Stimulated activated CD8-positive, alpha-beta memory T cell treated with anti-CD3 and anti-CD28 coated beads, Interleukin-2, amount 100 ng/mL, for 48 hours (primary cell): ENCODE measurements around the gene IRF8.
"Not testable (repeated sequence)": the region's sequence is repeated elsewhere in the genome, so short reads cannot be mapped to it uniquely, and the experiment has no call there.

ENCODE experiments used
- DNase-seq, 2 donors: peaks; one replicate each; pipeline ENCODE4 v3.0.0-alpha.2; 2020; ENCODE audit warnings: low read depth in 2 of 2

IRF8 gene

GRCh38 chr16:85892760-85893159 is 6.2 kb upstream of the IRF8 start:
- no peak for DNase-seq

- DNase-seq: no peak
These were observed 4.7 kb upstream of the IRF8 start for GRCh38 chr16:85894266-85894665.

DNA sequence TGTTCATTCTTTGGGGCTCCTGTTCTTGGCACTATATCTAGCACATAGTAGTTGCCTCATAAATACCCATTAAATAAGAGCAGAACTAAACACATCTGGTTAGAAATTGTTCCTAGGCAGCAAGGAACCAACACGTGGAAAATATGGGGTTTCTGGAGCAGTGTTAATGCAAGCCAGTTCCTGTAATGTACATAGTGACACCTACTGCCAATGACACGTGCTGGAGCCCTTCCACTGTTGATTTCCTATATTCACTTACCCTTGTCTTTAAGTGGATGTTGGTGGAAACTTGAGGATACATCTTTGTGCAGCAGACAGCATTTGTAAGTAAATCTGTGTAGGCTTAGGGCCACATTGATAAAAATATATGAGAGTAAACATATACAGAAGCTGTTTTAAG is 1.6 kb upstream of the IRF8 start:
- no peak for DNase-seq

- DNase-seq: no peak
These were observed 482 bp downstream of the IRF8 start for GRCh38 chr16:85899444-85899843.

DNA sequence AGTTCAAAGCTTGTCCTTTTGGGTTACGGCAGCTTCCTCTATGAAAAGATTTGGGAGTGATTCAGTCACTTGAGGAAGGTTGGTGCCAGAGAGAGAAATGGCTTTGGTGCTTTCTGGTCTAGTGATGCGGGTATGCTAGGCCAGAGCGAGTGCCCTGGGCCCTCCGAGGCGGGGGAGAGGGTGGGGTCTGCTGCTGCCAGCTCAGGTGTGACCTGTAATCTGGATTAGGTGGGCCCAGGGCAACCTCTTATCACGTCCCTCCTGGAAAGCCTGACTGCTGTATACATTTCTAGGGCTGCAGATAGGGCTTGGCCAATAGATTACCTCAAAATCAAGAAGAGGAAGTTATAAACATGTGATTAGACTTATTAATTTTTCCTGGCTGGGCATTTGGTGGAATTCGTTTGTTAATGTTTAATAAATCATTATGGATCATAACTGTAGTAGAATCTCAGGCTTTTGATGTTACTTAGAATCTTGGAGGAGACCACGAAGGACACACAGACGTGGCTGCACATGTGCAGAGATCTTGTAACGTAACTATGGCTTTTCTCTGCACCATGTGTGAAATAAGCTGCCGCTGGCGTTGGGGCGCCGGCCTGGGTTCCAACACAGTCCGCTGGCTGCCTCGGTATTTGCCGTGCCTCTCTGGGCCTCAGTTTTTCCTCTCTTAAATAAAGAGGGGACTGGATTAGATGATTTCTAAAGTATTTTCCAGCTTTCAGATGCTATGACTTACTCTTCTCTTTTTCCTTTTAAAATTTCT is 1.2 kb downstream of the IRF8 start:
- DNase-seq: no peak

DNA sequence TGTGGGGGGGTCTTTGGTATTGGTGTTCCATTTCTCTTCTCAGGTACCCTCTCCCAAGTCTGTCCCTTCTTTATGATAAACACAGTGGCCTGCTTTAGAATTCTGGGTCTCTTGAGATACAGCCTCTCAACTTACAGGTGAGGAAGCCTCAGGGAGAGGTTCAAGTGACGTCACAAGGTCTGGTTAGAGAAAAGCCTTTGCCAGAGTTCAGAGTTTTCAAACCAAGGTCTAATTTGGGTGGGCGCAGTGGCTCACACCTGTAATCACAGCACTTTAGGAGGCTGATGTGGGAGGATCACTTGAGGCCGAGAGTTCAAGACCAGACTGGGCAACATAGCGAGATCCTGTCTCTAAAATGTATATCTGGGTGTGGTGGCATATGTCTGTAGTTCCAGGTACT is 2.1 kb downstream of the IRF8 start:
- DNase-seq: no peak

GRCh38 chr16:85901773-85902365 is 2.9 kb downstream of the IRF8 start:
- DNase-seq: no peak

DNA sequence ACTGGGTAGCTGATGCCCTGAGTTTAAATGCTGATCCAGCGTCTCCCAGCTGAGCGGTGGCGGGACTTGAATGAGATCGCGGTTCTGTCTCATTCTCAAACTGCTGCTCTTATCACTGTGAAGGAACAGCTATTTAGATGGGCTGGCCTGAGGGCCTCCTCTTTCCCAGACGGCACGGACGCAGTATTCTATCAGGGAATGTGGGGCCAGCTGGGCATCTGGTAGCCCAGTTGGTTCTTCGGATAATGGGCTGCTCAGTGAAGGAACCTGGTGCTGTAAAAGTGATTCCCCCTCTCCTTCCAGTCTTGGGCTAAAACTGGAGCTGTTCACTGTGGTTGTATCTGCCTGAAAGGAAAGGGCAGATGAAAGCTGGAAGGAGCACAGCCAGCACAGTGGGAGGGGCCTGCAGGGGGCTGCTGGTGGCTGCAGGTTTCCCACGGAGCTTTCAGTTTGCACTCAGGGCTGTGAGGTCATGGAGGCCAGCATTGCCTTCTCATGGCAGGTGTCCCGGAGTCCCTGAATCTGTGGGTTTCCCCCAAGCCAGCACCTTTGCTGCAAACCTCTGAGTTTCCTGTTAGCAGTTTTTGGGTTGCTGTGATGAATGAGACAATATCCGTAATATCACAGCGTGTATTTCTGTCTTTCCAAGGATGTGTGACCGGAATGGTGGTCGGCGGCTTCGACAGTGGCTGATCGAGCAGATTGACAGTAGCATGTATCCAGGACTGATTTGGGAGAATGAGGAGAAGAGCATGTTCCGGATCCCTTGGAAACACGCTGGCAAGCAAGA is 3.6 kb downstream of the IRF8 start:
- peak; percentile 47 to 58 for DNase-seq

DNA sequence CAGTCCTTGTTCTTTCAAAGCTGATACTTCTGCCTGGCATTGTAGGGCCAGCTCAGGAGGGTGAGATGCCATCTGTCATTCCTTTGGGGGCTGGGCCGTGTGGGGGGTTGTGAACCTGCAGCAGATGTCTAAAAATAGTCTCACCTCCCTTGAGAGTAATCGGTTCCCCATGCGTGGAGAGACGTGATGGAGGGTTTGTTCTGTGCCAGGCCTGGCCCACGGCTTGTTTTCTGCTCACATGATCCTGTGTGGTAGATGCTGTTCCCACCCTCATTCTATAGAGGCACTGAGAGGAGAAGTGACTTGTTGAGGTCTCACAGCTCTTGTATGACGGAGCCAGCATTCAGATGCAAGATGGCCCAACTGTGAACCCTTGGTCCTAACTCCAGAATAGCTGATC is 4.6 kb downstream of the IRF8 start:
- DNase-seq: no peak

DNA sequence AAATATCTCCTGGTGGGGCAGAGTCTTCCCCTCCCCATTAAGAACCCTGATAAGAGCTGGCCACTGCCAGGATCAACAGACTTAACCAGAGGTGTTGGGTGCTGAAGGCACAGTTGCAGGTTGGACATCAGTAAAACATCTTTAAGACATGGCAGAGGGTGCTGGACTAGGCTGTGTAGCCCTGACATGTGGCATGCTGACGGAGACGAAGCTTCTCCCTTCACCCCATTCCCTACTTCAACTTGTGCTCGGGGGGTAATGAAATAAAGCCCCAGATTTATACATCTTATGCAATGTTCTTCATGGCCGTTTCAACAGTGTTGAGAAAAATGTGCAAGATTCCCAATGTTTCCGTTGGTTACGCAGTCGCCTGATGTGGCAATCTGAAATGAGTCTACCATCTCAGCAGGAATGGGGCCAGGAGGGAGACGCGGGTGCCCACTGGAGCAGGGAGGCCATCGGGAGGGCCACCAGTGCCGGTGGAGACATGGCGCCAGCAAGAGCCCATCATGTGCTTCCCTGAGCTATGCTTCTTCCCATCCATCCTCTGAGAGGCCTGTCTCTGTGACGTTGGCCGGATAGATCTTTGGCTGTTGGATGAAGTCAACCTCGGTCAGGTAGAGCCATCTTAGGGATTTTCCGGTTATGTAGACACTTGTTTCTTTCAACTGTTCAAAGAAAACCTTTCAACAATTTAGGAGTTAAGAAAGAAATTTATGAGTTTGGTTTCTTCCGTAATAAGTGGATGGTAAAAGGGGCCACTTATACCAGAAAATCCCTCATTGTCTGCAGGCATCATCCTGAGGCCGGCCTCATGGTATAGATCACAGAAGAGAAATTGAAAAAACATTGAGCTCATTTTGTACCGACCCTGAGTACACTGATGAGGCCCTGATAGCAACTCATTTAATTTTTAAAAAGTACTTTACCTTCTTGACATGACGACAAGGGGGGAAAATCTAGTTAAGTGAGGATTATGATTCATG is 6.4 kb downstream of the IRF8 start:
- DNase-seq: no peak

DNA sequence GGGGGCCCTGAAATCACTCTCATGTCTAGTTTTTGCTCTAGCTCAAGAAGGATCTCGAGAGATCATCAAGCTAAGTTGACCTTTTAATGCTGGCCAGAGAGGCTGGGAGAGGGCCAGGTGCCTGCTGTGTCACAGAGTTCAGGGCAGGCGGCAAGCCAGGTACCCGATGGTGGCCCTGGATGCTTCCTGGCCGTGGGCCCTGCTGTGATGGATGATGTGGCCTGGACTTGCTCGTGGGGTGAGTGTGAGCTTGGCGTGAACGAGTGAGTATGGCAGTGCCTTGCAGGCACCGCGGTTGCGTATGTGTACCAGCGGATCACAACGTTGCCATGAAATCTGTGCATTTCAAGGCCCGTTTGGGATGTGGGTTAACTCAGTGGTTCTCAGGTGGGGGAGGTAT is 7.4 kb downstream of the IRF8 start:
- DNase-seq: no peak

GRCh38 chr16:85907231-85907630 is 8.3 kb downstream of the IRF8 start:
- not testable (repeated sequence) for DNase-seq

DNA sequence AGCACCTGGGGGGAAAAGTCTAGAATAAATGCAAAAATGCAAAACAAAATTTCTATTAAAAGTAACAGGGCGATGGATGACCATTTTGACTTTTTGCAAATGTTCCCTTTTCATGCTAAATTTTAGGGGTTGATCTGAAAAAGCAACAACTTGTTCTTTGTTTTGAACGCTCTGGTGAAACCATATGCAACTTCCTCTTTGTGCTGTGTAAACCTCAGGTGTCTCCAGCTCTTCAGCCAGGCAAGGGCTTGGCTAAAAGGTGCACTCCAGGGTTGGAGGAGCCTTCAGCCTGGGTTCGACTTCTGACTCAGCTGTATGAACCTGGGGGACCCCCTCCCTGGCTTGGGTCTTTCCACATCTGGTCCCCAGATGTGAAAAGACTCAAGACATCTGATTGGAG is 9.5 kb downstream of the IRF8 start:
- no peak for DNase-seq

DNA sequence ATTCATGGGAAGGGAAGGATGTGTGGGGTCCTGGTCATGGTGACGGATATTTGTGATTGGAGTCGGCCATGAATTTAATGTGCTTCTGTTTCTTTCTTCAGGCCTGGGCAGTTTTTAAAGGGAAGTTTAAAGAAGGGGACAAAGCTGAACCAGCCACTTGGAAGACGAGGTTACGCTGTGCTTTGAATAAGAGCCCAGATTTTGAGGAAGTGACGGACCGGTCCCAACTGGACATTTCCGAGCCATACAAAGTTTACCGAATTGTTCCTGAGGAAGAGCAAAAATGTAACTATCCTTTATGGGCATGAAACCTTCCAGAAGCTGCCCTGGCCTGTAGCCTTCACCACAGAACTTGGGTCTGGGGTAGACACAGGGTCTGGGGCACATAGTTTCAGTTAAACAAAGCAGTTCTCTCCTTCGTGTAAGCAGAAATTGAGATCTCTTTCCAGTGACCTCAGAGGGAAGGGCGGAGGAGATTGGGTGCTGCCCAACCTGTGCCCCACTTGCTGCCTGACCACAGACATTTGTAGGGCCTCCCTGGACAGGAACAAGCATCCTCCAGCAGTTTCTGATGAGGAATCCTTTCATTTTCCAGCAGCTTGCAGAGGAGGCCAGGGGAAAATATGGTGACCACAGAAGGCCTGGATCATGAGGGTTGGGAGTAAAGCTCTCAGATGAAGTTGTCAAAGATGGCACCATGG is 10.1 kb downstream of the IRF8 start:
- no peak for DNase-seq

DNA sequence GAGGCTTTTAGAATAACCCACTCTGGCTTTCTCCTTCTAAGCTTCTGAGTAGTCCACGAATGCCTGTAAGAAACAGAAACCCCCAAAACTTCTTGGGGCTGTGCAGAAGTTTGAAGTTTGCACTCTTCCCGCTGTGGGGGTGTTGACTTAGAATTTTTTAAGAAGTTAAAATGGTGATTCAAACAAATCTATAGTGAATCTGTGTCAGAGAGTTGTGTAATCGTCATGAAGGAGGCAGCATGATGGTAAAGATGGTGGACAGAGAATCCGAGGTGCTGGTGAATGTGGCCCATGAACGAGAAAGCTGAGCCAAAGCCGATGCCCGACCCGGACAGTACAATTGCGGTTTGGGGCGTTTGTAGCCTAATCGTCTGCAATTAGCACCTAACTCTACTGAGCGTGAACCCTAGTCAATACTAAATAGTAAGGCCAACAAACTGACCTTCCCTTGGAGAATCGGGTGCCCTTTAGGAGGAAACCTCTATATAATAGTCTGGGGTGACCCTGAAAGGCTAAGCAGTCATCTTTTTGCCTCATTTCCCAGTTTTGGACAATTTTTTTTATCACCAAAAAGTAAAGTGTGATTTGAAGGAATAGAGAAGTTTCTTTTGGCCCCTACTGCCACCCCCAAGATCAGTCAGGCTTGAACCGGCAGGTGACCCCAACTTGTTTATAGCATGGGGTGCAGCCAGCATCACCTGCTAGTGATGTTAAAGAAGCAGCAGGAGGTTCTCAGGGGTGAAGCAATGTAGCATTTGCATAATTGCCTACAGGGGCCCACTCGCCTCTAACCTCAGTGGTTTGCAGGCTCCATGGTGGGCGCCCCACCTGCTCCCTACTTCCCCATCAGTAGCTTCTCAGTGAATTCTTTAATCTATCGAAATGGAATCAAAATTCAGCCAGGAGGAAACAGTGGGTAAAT is 11.2 kb downstream of the IRF8 start:
- no peak for DNase-seq

- no peak for DNase-seq
These were observed 11.9 kb downstream of the IRF8 start for GRCh38 chr16:85910854-85911247.

DNA sequence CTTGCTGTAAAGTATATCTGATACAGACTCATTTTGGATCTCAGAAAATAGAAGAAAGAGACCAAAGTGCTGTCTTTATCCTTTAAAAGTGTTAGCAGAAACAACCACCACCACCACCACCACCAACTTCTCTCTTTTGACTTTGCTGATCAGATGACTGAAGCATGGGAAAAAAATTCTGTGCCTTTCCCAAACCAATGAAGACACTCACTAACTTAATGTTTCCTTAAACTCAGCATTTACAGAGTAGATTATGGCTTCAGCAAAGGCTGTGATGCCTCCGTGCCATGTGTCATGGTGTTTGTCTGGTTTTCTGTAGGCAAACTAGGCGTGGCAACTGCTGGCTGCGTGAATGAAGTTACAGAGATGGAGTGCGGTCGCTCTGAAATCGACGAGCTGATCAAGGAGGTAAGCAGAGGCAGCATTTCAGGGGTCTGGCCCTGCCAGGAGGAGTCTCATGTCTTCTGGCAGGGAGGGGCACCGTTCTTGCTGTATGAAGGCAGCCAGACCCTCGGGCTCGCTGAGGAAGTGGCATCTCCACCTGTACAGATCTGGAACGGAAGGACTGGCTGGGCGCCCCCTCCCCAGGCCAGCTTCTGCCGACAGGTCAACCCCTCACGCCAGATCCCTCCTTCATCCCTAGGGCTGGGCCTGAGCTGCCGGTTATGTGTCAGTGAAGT is 12.4 kb downstream of the IRF8 start:
- no peak for DNase-seq

DNA sequence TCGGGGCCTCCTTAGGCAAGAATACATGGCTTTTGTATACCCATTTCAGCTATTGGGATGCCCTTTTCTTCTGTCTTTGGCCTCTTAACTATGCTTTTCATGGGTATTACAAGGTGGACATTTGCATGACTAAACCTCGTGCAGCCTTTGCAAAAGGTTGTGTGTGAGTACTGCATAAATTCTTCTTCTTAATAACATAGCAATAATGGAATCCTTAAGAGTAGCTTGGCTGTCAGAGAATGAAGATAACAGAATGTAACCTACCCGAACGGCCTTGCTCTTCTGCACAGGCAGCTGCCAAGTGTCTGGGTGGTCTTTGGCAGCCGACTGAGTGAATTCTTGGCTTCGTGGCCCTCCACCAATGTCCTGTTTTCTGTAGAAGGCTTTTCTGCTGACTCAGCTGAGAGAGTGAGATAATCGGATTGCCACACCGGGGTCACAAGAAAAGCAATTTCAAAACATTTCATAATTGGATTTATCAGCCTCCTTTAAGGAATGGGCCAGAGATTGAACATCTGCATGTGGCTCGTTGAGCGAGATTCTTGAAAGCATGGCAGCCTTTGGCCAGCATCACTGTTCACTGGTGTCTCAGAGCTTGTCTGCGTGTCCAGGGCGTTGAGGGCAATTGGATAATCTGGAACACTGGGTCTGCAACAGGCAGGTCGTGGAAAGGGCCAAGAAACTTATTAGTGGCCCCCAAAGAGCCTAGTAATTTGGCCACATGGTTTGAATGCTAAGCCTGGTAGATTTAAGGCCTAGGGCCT is 13.4 kb downstream of the IRF8 start:
- DNase-seq: no peak

DNA sequence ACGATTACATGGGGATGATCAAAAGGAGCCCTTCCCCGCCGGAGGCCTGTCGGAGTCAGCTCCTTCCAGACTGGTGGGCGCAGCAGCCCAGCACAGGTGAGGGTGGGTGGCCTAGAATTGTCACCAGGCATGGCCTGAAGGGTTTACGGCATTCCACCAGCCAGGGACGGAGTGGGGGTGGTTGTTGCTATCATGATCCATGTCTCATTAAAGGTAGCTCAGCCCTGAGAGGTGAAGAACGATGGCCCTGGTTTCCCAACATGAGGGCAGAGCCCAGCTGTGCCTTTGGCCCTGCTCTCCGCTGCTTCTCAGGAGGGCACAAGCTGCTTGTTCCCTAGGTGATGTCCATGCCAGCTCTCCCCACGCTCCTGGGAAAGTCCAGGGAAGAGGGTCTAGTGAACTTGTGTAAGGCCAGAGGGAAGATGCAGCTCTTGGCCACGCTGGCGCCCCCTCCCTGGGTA is 14.2 kb downstream of the IRF8 start:
- DNase-seq: no peak
